ENCODE data around the gene SPATA46. TPM values are rescaled to one million over a fixed set of nuclear protein-coding genes. Genes with fewer than 3 reads are reported as not detected.

The SPATA46 gene
- total RNA-seq, 1 donor from 2014 or later, result not detected

Other genes starting within 250 kb of the SPATA46 start
- under 0.01 TPM in 2 replicates for gene C1orf226, start 4.9 kb upstream of the SPATA46 start, total RNA-seq
- gene SH2D1B, start 35.3 kb upstream of the SPATA46 start, total RNA-seq, result 0.22 TPM in 1 of 2 replicates, not detected in the other
- gene UHMK1, start 121.0 kb upstream of the SPATA46 start, total RNA-seq, result 39.4 and 49.8 TPM in 2 replicates
- gene UAP1, start 184.9 kb upstream of the SPATA46 start, total RNA-seq, result 37.9 and 41.2 TPM in 2 replicates